Astrocyte of the hippocampus (primary cell): Measurements from ENCODE around the gene PLAGL2.
A peak's percentile ranks its signal among the peaks of the same experiment; 100 is the strongest.

Source experiments
- DNase-seq: peaks from one replicate; pipeline ENCODE4 v3.0.0; 2011; ENCODE audit warnings: low read depth, low spot score

The PLAGL2 gene

DNA sequence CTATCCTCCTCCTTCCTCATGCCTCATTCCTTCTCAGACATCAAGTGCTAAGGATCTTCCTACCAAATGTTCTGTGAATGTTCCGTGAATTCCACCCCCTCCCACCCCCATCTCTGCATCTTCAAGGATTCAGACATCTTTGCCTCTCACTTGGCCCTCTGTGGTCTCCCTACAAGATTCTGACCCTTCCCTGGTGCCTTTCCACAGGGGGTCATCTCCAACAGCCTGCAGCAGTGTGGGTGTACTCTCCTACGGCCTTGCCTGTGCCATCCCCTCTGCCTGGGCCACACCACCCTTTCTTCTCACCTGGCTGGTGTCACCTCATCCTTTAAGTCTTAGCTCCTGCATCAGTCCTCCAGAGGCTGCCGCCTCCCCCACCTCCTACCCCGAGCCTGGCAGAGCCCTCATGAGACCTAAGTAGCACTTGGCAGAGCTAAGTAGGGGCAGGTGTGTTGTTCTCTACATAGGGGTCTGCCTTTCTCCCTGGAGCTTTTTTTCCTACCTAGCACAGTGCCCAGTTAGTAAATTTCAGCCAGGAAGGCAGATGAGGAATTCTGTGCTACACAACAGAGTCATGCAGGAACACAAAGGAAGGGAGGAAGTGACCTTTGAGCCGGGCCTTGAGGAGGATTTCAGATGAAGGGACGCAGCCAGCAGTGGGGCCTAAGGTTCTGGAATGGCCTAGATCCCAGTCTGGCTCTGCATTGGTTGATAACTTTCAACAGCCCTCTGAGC, 55.0 kb downstream of the PLAGL2 start:
- DNase-seq = no peak

DNA sequence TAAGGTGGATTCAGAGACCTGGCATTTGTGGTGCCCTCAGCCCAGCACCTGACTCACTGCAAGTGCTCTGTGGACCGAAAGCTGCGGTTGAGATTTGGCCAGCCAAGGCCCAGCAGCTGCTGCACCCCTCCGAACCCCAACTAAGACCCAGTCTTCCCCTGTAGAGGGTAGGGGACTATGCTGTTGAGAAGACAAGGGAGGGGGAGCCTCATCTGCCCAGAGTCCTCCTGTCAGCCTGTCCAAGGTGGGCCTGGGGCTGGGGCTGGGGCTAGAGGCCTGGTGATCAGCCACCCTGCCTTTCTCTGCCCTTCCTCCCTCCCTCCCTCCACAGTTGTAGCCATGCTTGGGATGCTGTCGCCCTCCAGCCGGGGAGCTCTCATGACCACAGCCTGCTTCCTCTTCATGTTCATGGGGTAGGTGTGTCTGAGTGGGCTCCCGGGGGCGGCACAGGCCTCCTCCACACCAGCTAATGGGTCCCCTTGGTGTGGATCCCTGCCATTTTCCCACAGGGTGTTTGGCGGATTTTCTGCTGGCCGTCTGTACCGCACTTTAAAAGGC, 57.2 kb downstream of the PLAGL2 start:
- DNase-seq = no peak

- DNase-seq = peak; percentile 26
Observed at GRCh38 chr20:32149566-32150170, 57.9 kb downstream of the PLAGL2 start.

DNA sequence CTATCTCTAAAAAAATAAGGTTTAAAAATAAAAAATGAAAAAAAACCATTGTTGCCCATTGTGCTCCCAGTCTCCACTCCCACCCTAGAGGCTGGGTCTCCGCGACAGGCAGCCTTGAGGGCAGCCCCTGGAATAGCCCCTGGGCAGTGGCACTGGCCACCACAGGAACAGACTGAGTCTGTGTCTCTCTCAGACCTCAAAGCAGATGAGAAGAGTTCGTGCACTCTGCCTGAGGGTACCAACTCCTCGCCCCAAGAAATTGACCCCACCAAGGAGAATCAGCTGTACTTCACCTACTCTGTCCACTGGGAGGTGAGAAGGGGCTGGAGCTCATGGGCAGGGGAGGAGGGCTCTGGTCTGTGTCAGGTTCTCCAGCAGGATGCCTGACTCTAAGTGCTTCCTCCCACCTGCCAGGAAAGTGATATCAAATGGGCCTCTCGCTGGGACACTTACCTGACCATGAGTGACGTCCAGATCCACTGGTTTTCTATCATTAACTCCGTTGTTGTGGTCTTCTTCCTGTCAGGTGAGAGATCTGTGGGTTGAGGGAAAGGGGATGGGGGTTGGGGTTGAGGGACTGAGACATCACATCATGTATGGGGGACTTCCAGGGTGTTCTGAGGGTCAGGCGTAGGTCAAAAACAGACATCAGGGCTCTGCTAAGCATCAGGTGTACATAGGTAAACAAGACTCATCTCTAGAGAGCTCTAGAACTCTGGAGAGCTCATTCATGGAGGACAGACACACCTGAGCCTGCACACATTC, 62.5 kb downstream of the PLAGL2 start:
- no peak for DNase-seq

DNA sequence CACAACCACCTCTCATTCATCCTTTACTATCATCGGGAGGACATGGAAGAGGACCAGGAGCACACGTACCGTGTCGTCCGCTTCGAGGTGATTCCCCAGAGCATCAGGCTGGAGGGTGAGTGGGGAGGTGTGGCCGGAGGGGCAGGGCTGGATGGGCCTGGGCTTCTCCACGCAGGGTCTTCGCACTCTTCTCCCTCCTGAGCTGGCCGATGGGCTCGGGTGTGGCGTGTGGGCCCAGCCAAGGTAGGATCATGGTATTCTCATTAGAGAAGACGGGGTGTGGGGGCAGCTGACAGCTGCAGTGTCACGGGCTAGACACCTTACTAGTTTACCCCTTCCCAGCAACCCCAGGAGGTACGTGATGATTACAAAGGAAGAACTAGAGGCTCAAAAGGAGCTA, 64.6 kb downstream of the PLAGL2 start:
- DNase-seq = no peak
